Common myeloid progenitor, CD34-positive (primary cell): ENCODE measurements around the gene GRM8.
"Not testable (repeated sequence)": the region's sequence is repeated elsewhere in the genome, so short reads cannot be mapped to it uniquely, and the experiment has no call there.

Experiments
- CTCF ChIA-PET: fragments of 350-600 bp; sonication (Branson Sonifier 250); formaldehyde crosslinking; loops from one replicate; lab custom pipeline; 2021; ENCODE audit warnings: antibody characterized with exemption; lab: Charles Lee
- POLR2A ChIA-PET: fragments of 350-600 bp; sonication (Branson Sonifier 250); formaldehyde crosslinking; loops from one replicate; lab custom pipeline; 2021; ENCODE audit warnings: antibody characterized with exemption; lab: Charles Lee
- DNase-seq, 3 donors: peaks; one replicate each; pipeline versions ENCODE4 v3.0.0 to v3.0.0-alpha.2; 2013
- H3K27ac ChIP-seq, 2 experiments: 1 replicate in 1 of 2; 2 replicates in 1 of 2; pipeline ENCODE4 v1.7.0; 2013; ENCODE audit warnings: inconsistent platforms in 2 of 2, low read length in 2 of 2, mild to moderate bottlenecking in 2 of 2, low read depth in 1 of 2, moderate library complexity in 1 of 2; ENCODE audit not compliant: severe bottlenecking in 2 of 2, insufficient read depth in 1 of 2, poor library complexity in 1 of 2
- H3K27me3 ChIP-seq, 5 experiments: replicated peaks in 2 of 5; 1 replicate in 3 of 5; 2 replicates in 2 of 5; pipeline versions ENCODE4 v1.6.1 to v1.7.0; 2013; ENCODE audit warnings: low read length in 4 of 5, mild to moderate bottlenecking in 2 of 5, moderate library complexity in 2 of 5, inconsistent platforms in 1 of 5; ENCODE audit not compliant: insufficient read depth in 5 of 5, control insufficient read depth in 4 of 5
- H3K36me3 ChIP-seq, 4 experiments: 1 replicate in 2 of 4; 2 replicates in 2 of 4; pipeline versions ENCODE4 v1.6.1 to v1.7.0; 2013; ENCODE audit warnings: low read length in 3 of 4, control low read depth in 1 of 4, mild to moderate bottlenecking in 1 of 4; ENCODE audit not compliant: control insufficient read depth in 4 of 4, insufficient read depth in 4 of 4
- H3K4me1 ChIP-seq, 4 experiments: 1 replicate in 3 of 4; 2 replicates in 1 of 4; pipeline versions ENCODE4 v1.6.1 to v1.7.1; 2013; ENCODE audit warnings: low read length in 3 of 4, mild to moderate bottlenecking in 3 of 4, control low read depth in 1 of 4, inconsistent platforms in 1 of 4, moderate library complexity in 1 of 4; ENCODE audit not compliant: control insufficient read depth in 4 of 4, insufficient read depth in 4 of 4; ENCODE audit errors: control extremely low read depth in 1 of 4
- H3K4me3 ChIP-seq, 7 experiments: 1 replicate in 4 of 7; 2 replicates in 3 of 7; pipeline versions ENCODE4 v1.5.1 to v1.7.0; 2013; ENCODE audit warnings: mild to moderate bottlenecking in 7 of 7, low read length in 6 of 7, moderate library complexity in 6 of 7, inconsistent platforms in 2 of 7, low read depth in 2 of 7, control low read depth in 1 of 7; ENCODE audit not compliant: insufficient read depth in 4 of 7, control insufficient read depth in 1 of 7; ENCODE audit errors: extremely low read depth in 1 of 7
- H3K9me3 ChIP-seq, 5 experiments: 1 replicate in 4 of 5; 2 replicates in 1 of 5; pipeline versions ENCODE4 v1.6.1 to v1.7.1; 2013; ENCODE audit warnings: low read length in 4 of 5, mild to moderate bottlenecking in 2 of 5, inconsistent platforms in 1 of 5, low read depth in 1 of 5, moderate library complexity in 1 of 5; ENCODE audit not compliant: control insufficient read depth in 4 of 5, insufficient read depth in 2 of 5; ENCODE audit errors: control extremely low read depth in 1 of 5
- WGBS: methylation state at CpG from one replicate; pipeline ENCODE4 v1.1.5; 2013; ENCODE audit not compliant: insufficient coverage; 5-methylcytosine and 5-hydroxymethylcytosine counted together

Gene GRM8

GRCh38 chr7:126882730-126883129 lies 370.0 kb downstream of the GRM8 start:
- H3K36me3 ChIP-seq, H3K4me3 ChIP-seq, POLR2A ChIA-PET, H3K27me3 ChIP-seq, H3K27ac ChIP-seq, H3K9me3 ChIP-seq, H3K4me1 ChIP-seq, CTCF ChIA-PET, DNase-seq: not testable (repeated sequence)
- no CpG with 5 or more reads among the region's 1 CpG for WGBS

- H3K9me3 ChIP-seq, CTCF ChIA-PET, H3K4me1 ChIP-seq, H3K27me3 ChIP-seq, H3K27ac ChIP-seq, H3K4me3 ChIP-seq, DNase-seq, POLR2A ChIA-PET, H3K36me3 ChIP-seq: not testable (repeated sequence)
- 43% methylated on average over 1 of the region's 2 CpGs for WGBS
Measured at GRCh38 chr7:126881908-126882307, 370.8 kb downstream of the GRM8 start.

- POLR2A ChIA-PET = no interaction called here
- WGBS = 88% methylated on average over 1 of the region's 4 CpGs
- no peak for DNase-seq
- Histone ChIP-seq H3K27me3 (no peaks in the 10 kb centered on the region), H3K4me3 (no peak overlapping the region), H3K9me3 (no peaks in the 10 kb centered on the region), H3K36me3 (no peaks in the 10 kb centered on the region), H3K27ac (no peak overlapping the region), H3K4me1 (no peaks in the 10 kb centered on the region)
- CTCF ChIA-PET = no interaction called here
Measured at GRCh38 chr7:126881315-126881714, 371.4 kb downstream of the GRM8 start.

GRCh38 chr7:126876536-126876935 lies 376.2 kb downstream of the GRM8 start:
- POLR2A ChIA-PET, H3K36me3 ChIP-seq, H3K9me3 ChIP-seq, H3K4me1 ChIP-seq, H3K27ac ChIP-seq, CTCF ChIA-PET, DNase-seq, H3K27me3 ChIP-seq, H3K4me3 ChIP-seq: not testable (repeated sequence)
- 71% methylated on average over 1 of the region's 3 CpGs for WGBS

GRCh38 chr7:126856691-126857291 lies 395.9 kb downstream of the GRM8 start:
- H3K27ac ChIP-seq = no peak overlapping the region
- no peaks in the 10 kb centered on the region for H3K36me3 ChIP-seq
- H3K4me1 ChIP-seq = no peaks in the 10 kb centered on the region
- peak in 2 of 3 donors; percentile 13 for DNase-seq
- no peak overlapping the region for H3K4me3 ChIP-seq
- no CpG with 5 or more reads among the region's 2 CpGs for WGBS
- CTCF ChIA-PET = no interaction called here
- H3K27me3 ChIP-seq = peaks cover 0 to 2% (median 0%) of the 10 kb centered on the region in 5 experiments
- POLR2A ChIA-PET = no interaction called here
- H3K9me3 ChIP-seq = no peaks in the 10 kb centered on the region

- Histone ChIP-seq H3K27ac (no peak overlapping the region), H3K4me3 (no peak overlapping the region), H3K36me3 (no peaks in the 10 kb centered on the region), H3K27me3 (peaks cover 0 to 4% (median 0%) of the 10 kb centered on the region in 5 experiments), H3K4me1 (no peaks in the 10 kb centered on the region), H3K9me3 (no peaks in the 10 kb centered on the region)
- DNase-seq = no peak
- ChIA-PET POLR2A (no interaction called here), CTCF (no interaction called here)
Measured at GRCh38 chr7:126845331-126845730, 407.4 kb downstream of the GRM8 start.

GRCh38 chr7:126843883-126844282 lies 408.9 kb downstream of the GRM8 start:
- Histone ChIP-seq H3K4me3 (no peak overlapping the region), H3K27me3 (peaks cover 0 to 4% (median 0%) of the 10 kb centered on the region in 5 experiments), H3K36me3 (no peaks in the 10 kb centered on the region), H3K27ac (no peak overlapping the region), H3K9me3 (no peaks in the 10 kb centered on the region), H3K4me1 (no peaks in the 10 kb centered on the region)
- ChIA-PET CTCF (no interaction called here), POLR2A (no interaction called here)
- DNase-seq = no peak
